HG03045 (cell line): Measurements from ENCODE around the gene ICAM5.

Experiments
- ATAC-seq: cut with Tn5 transposase; IDR thresholded peaks from one replicate; pipeline ENCODE4 v1.9.1; 2021; ENCODE audit warnings: mild to moderate bottlenecking, moderate library complexity; ENCODE audit not compliant: unreplicated experiment

ICAM5 gene

DNA sequence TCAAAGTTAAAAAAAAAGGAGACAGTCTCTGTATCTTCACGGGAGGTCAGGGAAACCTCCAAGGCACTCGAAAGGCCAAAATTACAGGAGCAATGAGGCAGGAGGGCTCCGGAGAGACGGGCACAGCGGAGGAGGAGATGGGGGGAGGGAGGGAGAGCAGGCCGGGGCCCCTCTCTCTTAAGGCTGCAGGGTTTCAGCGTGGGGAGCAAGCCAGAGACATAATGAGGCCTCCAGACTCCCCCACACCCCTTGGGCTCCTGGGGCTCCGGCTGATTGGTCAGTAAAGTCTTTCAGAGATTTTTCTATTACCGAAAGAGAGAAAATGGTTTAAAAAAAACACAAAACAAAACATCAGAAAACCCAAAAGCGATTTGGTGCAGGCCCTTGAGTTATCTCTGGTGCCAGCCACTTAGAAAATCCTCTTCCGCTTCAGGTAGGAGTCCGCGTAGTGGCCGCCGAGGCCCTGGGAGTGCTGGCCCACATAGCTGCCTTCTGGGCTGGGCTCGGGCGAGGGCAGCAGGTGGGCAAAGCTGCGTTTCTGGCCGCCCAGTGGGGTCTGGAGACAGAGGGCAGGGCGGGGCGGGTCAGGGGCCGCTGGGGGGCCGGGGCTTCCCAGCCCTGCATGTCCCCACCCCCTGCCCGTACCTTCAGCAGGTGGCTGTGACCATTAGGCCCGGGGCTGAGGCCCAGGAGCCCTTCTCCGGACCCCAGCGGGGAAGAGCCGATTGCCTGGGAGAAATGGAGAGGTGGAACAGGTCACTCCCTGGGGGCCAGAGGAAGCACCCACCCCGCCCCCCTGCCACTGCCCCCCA lies 27.5 kb downstream of the ICAM5 start:
- no peak for ATAC-seq

DNA sequence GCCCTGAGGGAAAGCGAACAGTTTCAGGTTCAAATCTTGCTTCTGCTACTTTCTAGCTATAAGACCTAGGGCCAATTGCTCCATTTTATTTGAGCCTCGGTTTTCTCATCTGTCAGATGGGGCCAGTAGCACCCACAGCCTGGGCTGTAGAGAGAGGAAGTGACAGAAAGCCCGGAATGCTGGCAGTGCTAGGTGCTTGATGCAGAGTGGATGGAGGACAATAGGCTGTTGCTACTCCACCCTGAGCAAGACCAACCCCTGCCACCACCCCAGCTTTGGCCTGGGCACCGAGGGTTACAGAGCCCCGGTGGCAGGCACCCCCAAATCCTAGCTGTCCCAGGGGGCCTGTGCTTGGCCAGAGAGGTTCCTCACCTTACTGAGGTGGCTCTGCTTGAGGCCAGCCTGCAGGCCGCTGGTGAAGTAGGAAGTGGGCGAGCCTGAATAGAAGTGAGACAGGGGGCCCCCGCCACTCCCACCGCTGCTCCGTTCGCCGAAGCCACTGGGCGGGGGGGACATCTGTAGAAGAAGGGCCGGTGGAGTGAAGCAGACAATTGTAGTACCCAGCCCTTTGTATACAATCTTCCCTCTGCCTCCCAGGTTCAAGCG lies 28.2 kb downstream of the ICAM5 start:
- ATAC-seq, result no peak

DNA sequence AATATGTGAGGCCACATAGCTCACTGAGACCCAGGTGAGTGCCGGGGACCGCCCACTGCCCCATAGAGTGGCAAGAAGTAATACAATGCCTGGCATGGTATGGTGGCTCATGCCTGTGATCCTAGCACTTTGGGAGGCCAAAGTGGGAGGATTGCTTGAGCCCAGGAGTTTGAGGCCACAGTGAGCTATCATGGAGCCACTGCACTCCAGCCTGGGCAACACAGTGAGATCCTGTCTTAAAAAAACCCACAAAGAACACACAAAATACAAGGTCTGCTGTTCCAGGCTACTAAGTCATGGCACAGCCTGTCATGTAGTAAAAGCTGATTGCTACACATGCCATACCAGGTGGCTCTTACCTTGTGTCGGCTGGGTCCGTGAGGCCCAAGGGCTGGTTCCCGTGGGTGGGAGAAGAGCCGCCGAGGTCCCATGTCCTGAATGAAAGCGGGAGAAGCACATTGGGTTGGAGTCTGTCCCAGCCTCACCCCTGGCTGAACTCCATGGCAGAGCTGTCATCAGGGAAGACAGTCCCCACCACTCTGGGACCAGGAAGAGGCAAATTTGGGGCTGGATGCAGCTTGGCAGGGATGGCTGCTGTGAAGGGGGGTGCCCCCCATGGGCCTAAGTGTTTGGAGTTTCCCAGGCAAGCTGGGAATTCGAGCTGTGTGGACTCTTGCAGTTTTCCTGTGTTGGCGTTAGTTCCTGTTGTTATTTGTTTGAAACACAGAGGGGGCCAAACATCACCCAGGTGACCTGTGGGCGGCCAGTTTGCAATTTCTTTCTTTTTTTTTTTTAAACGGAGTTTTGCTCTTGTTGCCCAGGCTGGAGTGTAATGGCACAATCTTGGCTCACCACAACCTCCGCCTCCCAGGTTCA lies 29.3 kb downstream of the ICAM5 start:
- ATAC-seq, result no peak

DNA sequence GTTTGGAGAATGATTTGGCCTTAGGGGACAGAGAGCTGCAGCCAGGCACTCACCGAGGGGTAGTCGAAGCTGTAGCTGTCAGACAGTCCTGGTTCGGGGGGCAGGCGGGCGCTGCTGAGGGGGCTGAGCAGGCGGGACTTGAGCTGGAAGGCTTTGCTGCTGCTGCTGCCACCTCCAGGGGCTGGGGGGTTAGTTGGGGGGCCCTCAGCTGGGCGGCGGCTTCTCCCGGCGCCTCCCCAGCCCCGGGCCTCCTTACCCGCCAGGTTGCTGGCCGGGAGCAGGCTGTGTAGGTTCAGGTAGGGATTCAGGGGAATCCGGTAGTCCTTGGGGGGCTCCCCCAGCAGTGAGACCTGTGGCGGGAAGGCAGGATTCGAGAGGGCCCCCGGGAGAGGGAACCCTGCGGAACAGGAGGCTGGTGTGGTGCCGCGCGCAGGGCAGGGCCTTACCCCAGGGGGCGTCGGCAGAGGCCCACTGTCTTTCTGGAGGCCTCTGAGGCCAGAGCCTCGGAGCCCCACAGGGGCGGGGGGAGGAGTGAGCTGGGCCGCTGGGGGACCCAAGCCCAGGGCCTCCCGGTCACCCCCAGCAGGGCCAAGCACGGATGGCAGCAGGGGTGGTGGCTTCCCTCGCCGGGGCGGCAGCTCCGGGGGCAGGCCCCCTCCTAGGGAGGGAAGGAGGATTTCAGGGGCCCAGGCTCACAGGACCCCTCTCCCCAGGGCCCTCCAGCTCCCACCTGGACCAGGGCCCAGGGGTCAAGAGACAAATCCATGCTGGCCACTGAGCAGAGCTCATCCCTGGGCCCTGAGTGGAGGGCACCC lies 31.1 kb downstream of the ICAM5 start:
- ATAC-seq, result no peak

DNA sequence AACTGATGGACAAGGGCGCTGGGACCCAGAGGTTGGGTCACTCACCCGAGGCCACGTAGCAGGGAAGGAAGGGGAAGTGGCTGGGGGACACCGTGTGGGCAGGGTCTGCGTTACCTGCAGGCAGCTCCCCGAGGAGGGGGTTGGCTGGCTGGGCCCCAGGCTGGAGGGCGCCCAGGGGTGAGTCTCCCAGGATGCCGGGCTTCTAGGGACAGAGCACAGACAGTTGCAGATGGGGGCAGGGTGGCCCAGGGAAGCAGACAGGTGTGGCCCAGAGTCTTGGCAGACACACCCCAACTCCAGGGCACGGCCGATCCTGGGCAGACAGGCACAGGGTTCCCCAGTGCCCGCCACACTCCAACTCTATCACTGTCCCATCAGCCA lies 31.7 kb downstream of the ICAM5 start:
- ATAC-seq, result no peak

DNA sequence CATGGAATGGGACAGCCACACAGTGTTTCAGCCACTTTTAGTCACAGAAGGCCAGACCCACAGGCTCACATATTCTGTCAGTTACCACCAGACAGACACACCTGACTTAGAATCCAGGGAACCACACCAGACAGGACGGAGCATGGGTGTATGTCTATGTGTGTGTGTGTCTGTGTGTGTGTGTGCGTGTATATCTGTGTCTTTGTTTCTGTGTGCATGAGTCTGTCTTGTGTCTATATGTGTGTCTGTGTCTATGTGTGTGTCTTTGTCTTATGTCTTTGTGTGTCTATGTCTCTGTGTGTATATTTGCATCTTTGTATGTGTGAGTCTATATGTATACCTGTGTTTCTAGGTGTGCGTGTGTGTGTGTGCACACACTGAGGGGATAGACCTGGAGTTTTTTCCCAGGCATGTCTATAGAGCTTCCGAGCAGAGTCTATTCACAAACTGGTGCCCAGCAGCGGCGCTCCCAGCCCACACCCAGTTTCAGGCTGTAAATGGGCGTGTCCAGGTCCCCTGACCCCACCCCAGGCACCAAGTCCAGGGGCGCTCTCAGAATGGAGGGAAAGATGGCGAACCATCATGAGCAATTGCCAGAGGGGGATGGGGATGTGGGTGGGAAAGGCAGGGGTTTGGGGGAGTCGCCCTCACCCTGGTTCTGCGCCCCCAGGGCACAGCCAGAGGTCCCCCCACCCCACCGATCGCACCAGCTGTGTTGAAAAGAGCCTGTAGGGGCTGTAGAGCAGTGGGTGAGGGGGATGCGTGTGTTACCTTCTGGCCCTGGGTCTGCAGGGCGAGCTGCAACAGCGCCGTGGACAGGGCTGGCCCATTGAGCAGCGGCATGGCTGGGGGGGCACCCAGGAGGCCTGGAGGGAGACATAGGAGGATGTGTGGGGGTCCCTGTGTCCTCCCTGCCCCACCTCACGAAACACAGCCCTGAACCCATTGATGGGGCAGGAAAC lies 32.4 kb downstream of the ICAM5 start:
- no peak for ATAC-seq

- ATAC-seq, result no peak
Observed at GRCh38 chr19:10325732-10326131, 36.0 kb downstream of the ICAM5 start.

- ATAC-seq, result no peak
Observed at GRCh38 chr19:10327793-10328192, 38.0 kb downstream of the ICAM5 start.

DNA sequence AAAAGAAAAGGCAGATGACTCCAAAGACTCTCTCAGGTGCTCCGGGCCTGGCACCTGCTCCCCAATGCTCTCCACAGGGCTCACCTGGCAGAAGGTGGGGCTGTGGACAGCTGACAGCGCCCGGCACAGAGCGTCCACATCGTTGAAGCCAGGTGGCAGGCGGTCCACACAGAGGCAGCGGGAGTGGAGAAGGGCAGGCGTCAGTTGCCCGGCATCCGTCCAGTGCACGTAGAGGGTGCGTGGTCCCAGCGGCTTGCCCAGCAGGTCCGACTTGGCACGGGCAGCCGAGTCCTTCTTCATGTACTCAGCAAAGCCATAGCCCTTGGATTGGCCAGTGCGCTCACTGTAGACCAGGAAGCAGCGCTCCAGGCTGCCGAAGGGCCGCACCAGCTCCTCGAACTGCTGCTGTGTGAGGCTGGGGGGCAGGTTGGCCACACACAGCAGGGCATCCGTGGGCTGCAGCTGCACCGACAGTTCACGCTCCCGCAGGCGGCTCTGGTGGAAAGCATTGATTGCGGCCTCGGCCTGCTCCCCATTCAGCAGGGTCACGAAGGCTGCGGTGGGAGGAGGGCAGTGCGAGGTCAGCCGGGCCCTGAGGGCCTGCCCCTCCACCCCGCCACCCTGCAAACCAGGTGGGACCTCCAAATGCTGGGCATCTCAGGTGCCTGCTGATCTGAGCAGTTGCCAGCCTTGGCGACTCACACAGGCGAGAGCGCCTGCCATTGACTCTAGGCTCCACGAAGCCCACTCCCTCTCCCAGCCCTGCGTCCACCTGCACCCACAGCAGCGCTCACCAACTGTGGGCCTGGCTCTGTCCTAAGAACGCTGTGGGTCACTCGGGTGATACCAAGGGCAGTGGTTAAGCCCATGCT lies 39.0 kb downstream of the ICAM5 start:
- ATAC-seq, result no peak

GRCh38 chr19:10329555-10329954 lies 39.8 kb downstream of the ICAM5 start:
- no peak for ATAC-seq

DNA sequence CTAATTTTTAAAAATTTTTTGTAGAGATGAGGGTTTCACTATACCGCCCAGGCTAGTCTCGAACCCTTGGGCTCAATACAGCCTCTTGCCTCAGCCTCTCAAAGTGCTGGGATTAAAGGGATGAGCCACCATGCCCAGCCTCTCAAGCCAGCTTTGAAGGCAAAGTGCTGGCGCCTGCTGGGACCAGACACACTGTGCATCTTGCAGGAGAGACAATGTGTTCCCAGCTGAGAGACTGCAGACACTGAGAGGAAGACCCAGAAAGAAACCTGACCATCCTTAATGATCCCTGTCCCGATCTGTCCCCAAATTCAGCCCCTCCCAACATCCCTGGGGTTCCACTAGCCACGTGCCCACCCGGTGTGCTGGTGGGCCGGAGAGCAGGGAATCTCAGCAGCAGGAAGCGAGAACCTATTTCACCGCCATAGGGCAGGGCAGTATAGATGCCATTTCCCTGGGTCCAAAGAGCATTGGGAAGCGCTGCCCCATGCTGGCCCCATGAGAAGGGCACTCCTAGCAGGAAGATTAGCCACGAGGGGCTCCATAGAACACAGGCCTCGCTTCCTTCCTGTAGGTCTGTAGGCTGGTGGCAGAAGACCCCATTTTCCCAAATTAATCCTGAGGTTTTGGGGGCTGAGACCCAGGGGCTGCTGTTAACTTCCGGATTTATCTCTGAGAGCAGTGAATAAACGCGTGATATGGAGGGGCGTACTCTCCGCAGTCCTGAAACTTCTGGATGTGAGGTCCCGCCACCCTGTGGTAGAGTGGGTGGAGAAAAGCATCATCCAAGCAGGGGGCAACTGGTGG lies 42.6 kb downstream of the ICAM5 start:
- ATAC-seq, result no peak

- ATAC-seq, result peak; percentile 87
Observed at GRCh38 chr19:10332965-10333757, 43.4 kb downstream of the ICAM5 start, which contains the start of gene RAVER1. TSS of gene RAVER1 (minus strand) at chr19:10333529. CDS start at chr19:10333507, 22 bp downstream.

- no peak for ATAC-seq
Observed at GRCh38 chr19:10333758-10334587, 44.2 kb downstream of the ICAM5 start.

GRCh38 chr19:10334588-10335351 lies 45.0 kb downstream of the ICAM5 start:
- ATAC-seq, result no peak

DNA sequence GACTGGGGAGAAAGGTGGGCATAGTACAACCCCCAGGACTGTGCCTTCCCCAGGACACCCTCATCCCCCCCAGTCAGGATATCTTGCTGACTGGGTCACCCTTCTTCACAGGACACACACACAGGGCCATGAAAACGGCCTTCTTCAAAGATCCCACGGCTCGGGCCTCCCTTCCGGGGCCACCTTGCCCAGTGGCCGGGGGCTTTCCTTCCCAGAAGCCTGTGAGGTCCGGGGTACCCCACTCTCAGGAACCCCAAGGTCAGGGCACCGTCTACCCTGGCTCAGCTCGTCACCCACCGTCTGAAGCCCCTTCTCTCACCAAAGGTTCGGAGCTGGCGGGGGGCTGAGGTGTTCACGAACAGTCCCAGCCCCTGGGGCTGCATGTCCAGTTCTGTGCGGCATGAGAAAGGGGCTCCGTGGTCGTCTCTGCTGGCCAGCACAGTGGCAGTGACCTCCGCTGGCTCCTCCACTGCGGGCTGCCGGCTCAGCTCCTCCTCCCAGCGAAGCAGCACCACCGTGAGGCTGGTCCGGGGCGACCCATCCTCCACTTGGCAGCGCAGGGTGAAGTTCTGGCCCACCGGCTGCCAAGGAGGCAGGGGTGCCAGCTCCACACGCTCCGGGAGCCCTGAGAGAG lies 45.7 kb downstream of the ICAM5 start:
- no peak for ATAC-seq
